Transverse colon (tissue), 4 donors: ENCODE results near the gene SRP54. TPM values are rescaled to one million over a fixed set of nuclear protein-coding genes. Genes with fewer than 3 reads are reported as not detected.

ENCODE experiments used
- DNase-seq: peaks from one replicate; pipeline ENCODE4 v3.0.0-alpha.2; 2019
- H3K27ac ChIP-seq, 4 donors: fragments of 200-600 bp; sonication (generic); 2 replicates each; pipeline ENCODE4 v1.5.1; 2016 to 2018; ENCODE audit warnings: inconsistent platforms in 4 of 4
- H3K27me3 ChIP-seq: fragments of 200-600 bp; sonication (generic); 2 replicates; pipeline ENCODE4 v1.5.1; 2017; ENCODE audit warnings: inconsistent platforms
- H3K36me3 ChIP-seq, 4 donors: fragments of 200-600 bp; sonication (generic); 2 replicates each; pipeline ENCODE4 v1.5.1; 2017 to 2019; ENCODE audit warnings: inconsistent platforms in 4 of 4
- H3K4me1 ChIP-seq, 4 donors: fragments of 200-600 bp; sonication (generic); 2 replicates each; pipeline ENCODE4 v1.5.1; 2017 to 2020; ENCODE audit warnings: inconsistent platforms in 4 of 4
- H3K4me3 ChIP-seq, 4 donors: fragments of 200-600 bp; sonication (generic); 1 replicate in 1 of 4; 2 replicates in 3 of 4; pipeline versions ENCODE4 v1.5.1 to v1.6.1; 2017 to 2019; ENCODE audit warnings: inconsistent platforms in 4 of 4
- H3K9me3 ChIP-seq, 2 donors: fragments of 200-600 bp; sonication (generic); 2 replicates each; pipeline ENCODE4 v1.5.1; 2017 to 2019; ENCODE audit warnings: inconsistent platforms in 2 of 2
- CTCF ChIP-seq, 5 experiments: fragments of 200-600 bp in 3 of 5; fragments of 450-650 bp in 2 of 5; sonication (generic) in 3 of 5; IDR thresholded peaks; 1 replicate in 2 of 5; 2 replicates in 3 of 5; pipeline ENCODE4 v1.5.1; 2016 to 2017; ENCODE audit warnings: antibody characterized with exemption in 5 of 5, inconsistent platforms in 3 of 5, mild to moderate bottlenecking in 2 of 5, moderate library complexity in 1 of 5
- EP300 ChIP-seq: sonication (generic); formaldehyde crosslinking; IDR thresholded peaks from one replicate; pipeline ENCODE4 v1.6.1; 2017; ENCODE audit warnings: antibody characterized with exemption, low read depth
- POLR2A ChIP-seq: fragments of 450-650 bp; IDR thresholded peaks from one replicate; pipeline ENCODE4 v1.6.1; 2016; ENCODE audit warnings: antibody characterized with exemption, mild to moderate bottlenecking, moderate library complexity
- POLR2AphosphoS5 ChIP-seq, 3 donors: sonication (generic); formaldehyde crosslinking; IDR thresholded peaks; one replicate each; pipeline ENCODE4 v1.6.1; 2016; ENCODE audit warnings: antibody characterized with exemption in 3 of 3
- WGBS, 2 donors: methylation state at CpG; one replicate each; pipeline ENCODE4 v1.1.5; 2018; ENCODE audit warnings: low coverage in 1 of 2; 5-methylcytosine and 5-hydroxymethylcytosine counted together
- in situ Hi-C, 4 donors: fragments of 200-750 bp; cut with MboI; loops; one replicate each; pipeline versions ENCODE4 v1.15.0 to v1.15.1; 2017; ENCODE audit warnings: low sequenced_read_pairs in 3 of 4, low pct_ligation_motif_present in 1 of 4, low pct_unique_long_range_greater_than_20kb in 1 of 4
- intact Hi-C: fragments of 100-400 bp; cut with DNase I; formaldehyde crosslinking; loops from one replicate; pipeline ENCODE4 v1.15.1; 2023; ENCODE audit warnings: low total_unique reads
- total RNA-seq, 4 donors: library from RNA; depleted of rRNA; stranded (reverse); fragments of >200 nt; gene quantifications; one replicate each; pipeline ENCODE4 v1.1.0, GENCODE V29; 2016

Gene SRP54
- total RNA-seq, 4 donors from 2014 or later: 14.7 to 63.4 (median 35.2) TPM

- intact Hi-C loops: no loop called here
- 75 to 100% methylated on average over 1 to 3 of the region's 3 CpGs for WGBS, 2 donors
- TF ChIP-seq EP300 (no peak), CTCF (IDR thresholded peaks at IDR 0.05) (no peak)
Measured at GRCh38 chr14:34937876-34938275, 44.9 kb upstream of the SRP54 start.

GRCh38 chr14:34943506-34943905 lies 39.3 kb upstream of the SRP54 start:
- H3K4me1 ChIP-seq: no peaks in the 10 kb centered on the region
- H3K27ac ChIP-seq: no peak overlapping the region
- in situ Hi-C loops (no loop called here), intact Hi-C loops (no loop called here)
- no peaks in the 10 kb centered on the region for H3K27me3 ChIP-seq
- H3K4me3 ChIP-seq: no peak overlapping the region
- no peaks in the 10 kb centered on the region for H3K36me3 ChIP-seq
- TF ChIP-seq POLR2AphosphoS5 (IDR thresholded peaks at IDR 0.05) (no peak), EP300 (no peak), CTCF (IDR thresholded peaks at IDR 0.05) (no peak), POLR2A (no peak)
- DNase-seq: no peak
- H3K9me3 ChIP-seq: peaks cover 4 to 8% of the 10 kb centered on the region in 2 donors

More at GRCh38 chr14:34937876-34938275, 44.9 kb upstream of the SRP54 start:
- in situ Hi-C loops: no loop called here
- no peak overlapping the region for H3K4me3 ChIP-seq
- H3K4me1 ChIP-seq: peaks cover 0 to 8% (median 0%) of the 10 kb centered on the region in 4 donors
- no peaks in the 10 kb centered on the region for H3K27me3 ChIP-seq
- no peaks in the 10 kb centered on the region for H3K36me3 ChIP-seq
- no peak overlapping the region for H3K27ac ChIP-seq
- DNase-seq: no peak
- H3K9me3 ChIP-seq: no peaks in the 10 kb centered on the region

- no peaks in the 10 kb centered on the region for H3K4me1 ChIP-seq
- peaks cover 4 to 8% of the 10 kb centered on the region in 2 donors for H3K9me3 ChIP-seq
- intact Hi-C loops: no loop called here
- DNase-seq: no peak
- no peaks in the 10 kb centered on the region for H3K36me3 ChIP-seq
- H3K27ac ChIP-seq: no peak overlapping the region
- 88 to 100% methylated on average over 7 of the region's 7 CpGs for WGBS, 2 donors
- TF ChIP-seq POLR2A: no peak
- no peak for TF ChIP-seq POLR2AphosphoS5 (IDR thresholded peaks at IDR 0.05)
- no peak for TF ChIP-seq CTCF (IDR thresholded peaks at IDR 0.05)
- no peak for TF ChIP-seq EP300
- in situ Hi-C loops: no loop called here
- H3K27me3 ChIP-seq: no peaks in the 10 kb centered on the region
- no peak overlapping the region for H3K4me3 ChIP-seq
Measured at GRCh38 chr14:34944744-34945143, 38.0 kb upstream of the SRP54 start.

GRCh38 chr14:34946699-34947098 lies 36.1 kb upstream of the SRP54 start:
- 27 to 42% methylated on average over 1 of the region's 1 CpG for WGBS, 2 donors
- intact Hi-C loops (no loop called here), in situ Hi-C loops (no loop called here)
- Histone ChIP-seq H3K27ac (no peak overlapping the region), H3K27me3 (no peaks in the 10 kb centered on the region), H3K4me3 (no peak overlapping the region), H3K9me3 (peaks cover 4 to 8% of the 10 kb centered on the region in 2 donors), H3K36me3 (no peaks in the 10 kb centered on the region), H3K4me1 (no peaks in the 10 kb centered on the region)
- TF ChIP-seq CTCF (IDR thresholded peaks at IDR 0.05) (no peak), EP300 (no peak), POLR2AphosphoS5 (IDR thresholded peaks at IDR 0.05) (no peak), POLR2A (no peak)
- no peak for DNase-seq
